Activated T-cell treated with anti-CD3 and anti-CD28 coated beads for 1 hour (primary cell): ENCODE measurements around the gene USP53.
A peak's percentile ranks its signal among the peaks of the same experiment; 100 is the strongest.
"Not testable (repeated sequence)": the region's sequence is repeated elsewhere in the genome, so short reads cannot be mapped to it uniquely, and the experiment has no call there.

Source experiments
- DNase-seq: peaks from one replicate; pipeline ENCODE4 v3.0.0-alpha.2; 2020; ENCODE audit warnings: low read depth

The USP53 gene

GRCh38 chr4:119212234-119212963 is at the start of gene USP53:
USP53 (plus strand) TSS chr4:119212713; CDS start chr4:119239760, 27,047 bp downstream.
- DNase-seq, result peak; percentile 98

- no peak for DNase-seq
These were observed 46.7 kb upstream of the USP53 start for GRCh38 chr4:119165767-119166166.

- DNase-seq, result no peak
These were observed 42.3 kb upstream of the USP53 start for GRCh38 chr4:119170195-119170594.

DNA sequence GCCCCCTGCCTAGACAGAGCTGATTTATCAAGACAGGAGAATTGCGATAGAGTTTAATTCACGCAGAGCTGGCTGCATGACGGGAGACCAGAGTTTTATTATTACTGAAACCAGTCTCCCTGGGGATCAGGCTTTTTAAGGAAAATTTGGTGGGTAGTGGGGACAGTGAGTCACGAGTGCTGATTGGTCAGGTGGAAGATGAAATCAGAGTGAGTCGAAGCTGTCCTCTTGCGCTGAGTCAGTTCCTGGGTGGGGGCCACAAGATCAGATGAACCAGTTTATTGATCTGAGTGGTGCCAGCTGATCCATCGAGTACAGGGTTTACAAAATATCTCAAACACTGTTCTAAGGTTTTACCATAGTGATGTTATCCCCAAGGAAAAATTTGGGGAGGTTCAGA is 40.3 kb upstream of the USP53 start:
- no peak for DNase-seq

- DNase-seq, result not testable (repeated sequence)
These were observed 38.7 kb upstream of the USP53 start for GRCh38 chr4:119173729-119174361.

- DNase-seq, result no peak
These were observed 33.5 kb upstream of the USP53 start for GRCh38 chr4:119179011-119179410.

- DNase-seq, result no peak
These were observed 28.4 kb upstream of the USP53 start for GRCh38 chr4:119184128-119184527.

- no peak for DNase-seq
These were observed 22.9 kb upstream of the USP53 start for GRCh38 chr4:119189638-119190037.

- no peak for DNase-seq
These were observed 22.2 kb upstream of the USP53 start for GRCh38 chr4:119190354-119190753.

DNA sequence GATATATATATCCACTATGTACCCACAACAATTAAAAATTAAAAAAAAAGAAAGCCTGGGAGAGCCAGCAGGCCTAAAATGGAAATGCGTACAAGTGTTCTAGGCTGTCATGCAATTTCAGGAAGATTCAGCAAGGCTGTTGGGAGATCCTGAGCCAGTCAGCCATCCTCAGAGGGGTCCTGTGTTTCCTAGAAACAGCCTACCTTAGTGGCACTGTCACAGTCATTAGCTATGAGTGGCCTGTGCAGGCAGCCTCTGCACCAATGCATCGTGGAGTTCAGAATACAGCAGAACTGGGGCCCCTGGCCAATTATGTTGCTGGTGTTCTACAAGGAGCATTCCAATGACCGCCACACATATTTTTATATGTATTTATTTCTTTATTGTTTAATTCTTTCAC is 21.0 kb upstream of the USP53 start:
- no peak for DNase-seq

- no peak for DNase-seq
These were observed 14.7 kb upstream of the USP53 start for GRCh38 chr4:119197772-119198212.

DNA sequence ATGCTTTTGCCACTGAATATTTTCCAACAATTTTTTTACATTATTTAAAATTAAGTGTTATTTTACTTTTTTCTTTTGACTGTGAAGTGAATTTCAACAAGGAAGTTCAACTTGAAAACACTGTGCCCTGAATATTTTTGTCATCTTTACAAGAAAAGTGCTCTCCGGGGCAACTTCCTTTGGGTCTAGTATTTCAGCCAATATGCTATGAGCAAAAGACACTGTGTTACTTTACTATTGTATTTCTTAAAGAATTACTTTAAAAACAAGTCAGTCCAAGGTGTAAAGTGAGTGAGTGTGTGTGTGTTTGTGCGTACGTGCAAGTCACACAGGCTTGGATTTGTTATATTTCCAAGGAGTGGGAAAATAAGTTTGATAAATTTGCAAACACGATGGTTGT is 7.6 kb upstream of the USP53 start:
- DNase-seq, result no peak

GRCh38 chr4:119205690-119206089 is 6.8 kb upstream of the USP53 start:
- no peak for DNase-seq

DNA sequence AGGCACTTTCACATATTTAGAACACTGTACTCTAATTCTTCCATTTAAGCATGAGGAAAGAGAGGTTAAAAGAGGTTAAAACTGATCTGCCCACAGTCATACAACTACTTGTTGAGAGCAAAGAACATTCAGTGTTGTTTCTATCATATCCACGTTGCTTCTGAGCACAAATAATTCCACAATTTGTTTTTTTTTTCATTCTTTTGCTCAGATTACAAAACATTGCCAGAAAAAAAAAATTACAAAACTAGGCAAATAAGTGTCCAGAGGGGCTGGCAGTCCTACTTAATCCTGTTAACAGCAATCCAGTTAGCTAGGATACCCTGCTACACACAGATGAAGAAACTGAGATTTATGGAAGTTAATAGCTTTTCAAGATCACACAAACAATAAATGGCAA is 6.3 kb upstream of the USP53 start:
- no peak for DNase-seq

DNA sequence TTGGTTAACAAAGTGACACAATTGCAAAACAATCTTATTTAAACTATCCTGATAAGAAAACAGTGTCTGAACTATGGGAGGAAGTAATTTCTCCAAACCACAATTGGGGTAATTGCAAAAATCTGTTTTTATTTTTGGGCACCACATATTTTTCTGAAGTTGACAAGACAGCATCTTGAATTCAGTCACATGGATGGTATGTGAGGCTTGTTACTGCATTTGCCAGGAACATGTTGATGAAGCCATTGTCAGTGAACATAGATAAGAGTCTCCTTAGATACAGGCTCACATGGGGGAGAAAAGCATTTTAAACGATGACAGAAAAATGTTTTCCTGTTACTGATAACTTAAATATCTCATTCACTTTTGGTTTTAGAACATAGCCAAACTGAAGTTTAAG is 5.5 kb upstream of the USP53 start:
- DNase-seq, result no peak

- no peak for DNase-seq
These were observed 3.4 kb upstream of the USP53 start for GRCh38 chr4:119209077-119209476.

DNA sequence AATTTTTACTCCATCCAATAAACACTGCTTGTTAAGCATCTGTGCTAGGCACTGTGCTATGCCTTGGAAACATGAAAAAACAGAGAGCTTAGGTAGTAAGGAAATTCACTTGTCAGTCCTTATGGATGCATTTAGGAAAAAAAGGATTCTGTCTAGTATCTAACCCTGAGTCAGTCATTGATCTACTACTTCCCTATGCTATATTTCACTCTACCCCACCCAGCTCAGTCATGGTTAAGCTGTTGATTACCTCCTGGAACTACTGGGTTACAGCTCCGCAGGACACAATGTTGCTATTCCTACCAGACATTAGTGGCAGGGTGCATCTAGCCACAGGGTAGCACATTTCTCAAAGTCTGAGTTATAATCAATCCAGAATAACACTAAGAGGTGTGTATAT is 2.9 kb upstream of the USP53 start:
- no peak for DNase-seq

GRCh38 chr4:119210775-119211174 is 1.7 kb upstream of the USP53 start:
- DNase-seq, result no peak

GRCh38 chr4:119211867-119212233 is 663 bp upstream of the USP53 start:
- DNase-seq, result no peak

GRCh38 chr4:119212964-119213606 is 572 bp downstream of the USP53 start:
- peak; percentile 49 for DNase-seq

- no peak for DNase-seq
These were observed 5.6 kb downstream of the USP53 start for GRCh38 chr4:119218093-119218492.

GRCh38 chr4:119221412-119221811 is 8.9 kb downstream of the USP53 start:
- DNase-seq, result no peak

- no peak for DNase-seq
These were observed 15.2 kb downstream of the USP53 start for GRCh38 chr4:119227690-119228089.
